GM18526 (cell line): ENCODE data around the gene PEX26.

Source experiments
- POLR2A ChIP-seq: IDR thresholded peaks from 3 replicates; pipeline ENCODE4 v1.6.1; 2011; ENCODE audit not compliant: insufficient read length; ENCODE audit errors: extremely low read depth

The PEX26 gene

GRCh38 chr22:18108187-18108586 lies 30.4 kb downstream of the PEX26 start:
- no peak for TF ChIP-seq POLR2A

DNA sequence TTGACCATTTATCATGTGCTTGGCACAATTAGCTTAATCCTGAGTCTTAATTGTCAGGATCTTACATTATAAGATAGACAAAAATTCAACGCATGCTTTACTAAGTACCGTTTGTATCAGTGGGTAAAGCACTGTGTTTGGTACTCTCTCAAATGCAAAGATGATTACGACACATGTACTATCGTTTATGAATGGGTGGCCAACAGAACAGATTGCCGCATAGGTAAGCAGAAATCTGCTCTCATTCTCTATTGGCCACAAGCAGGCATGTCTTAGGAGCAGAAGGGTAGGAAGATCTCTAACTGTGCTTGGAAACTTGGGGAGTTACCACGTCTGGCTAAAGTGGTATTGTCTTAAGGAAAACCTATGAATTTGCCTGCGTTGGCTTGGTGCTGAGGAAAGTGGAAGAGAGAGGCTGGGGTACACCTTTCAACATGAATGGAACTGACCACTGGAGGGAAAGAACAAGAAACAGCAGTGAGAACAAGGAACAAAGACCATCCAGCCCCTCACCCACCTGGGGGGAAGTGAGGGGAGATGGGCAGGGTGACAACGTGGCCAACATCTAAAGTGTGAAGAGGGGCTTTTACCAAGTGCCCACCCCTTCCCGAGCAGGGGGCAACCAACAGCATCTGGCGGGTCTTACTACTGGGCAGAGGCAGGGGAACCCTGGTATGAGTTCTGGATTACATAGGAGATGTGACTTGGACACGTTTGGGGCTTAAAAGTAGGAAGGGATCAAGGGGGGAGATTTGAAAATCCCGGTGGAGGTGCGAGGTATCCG lies 31.8 kb downstream of the PEX26 start:
- TF ChIP-seq POLR2A, result no peak

- no peak for TF ChIP-seq POLR2A
Measured at GRCh38 chr22:18110194-18110953, 32.6 kb downstream of the PEX26 start, which contains the start of gene TUBA8. TSS of gene TUBA8 (plus strand) at chr22:18110809. CDS start at chr22:18110866, 57 bp downstream.

GRCh38 chr22:18110954-18111758 lies 33.4 kb downstream of the PEX26 start:
- no peak for TF ChIP-seq POLR2A

DNA sequence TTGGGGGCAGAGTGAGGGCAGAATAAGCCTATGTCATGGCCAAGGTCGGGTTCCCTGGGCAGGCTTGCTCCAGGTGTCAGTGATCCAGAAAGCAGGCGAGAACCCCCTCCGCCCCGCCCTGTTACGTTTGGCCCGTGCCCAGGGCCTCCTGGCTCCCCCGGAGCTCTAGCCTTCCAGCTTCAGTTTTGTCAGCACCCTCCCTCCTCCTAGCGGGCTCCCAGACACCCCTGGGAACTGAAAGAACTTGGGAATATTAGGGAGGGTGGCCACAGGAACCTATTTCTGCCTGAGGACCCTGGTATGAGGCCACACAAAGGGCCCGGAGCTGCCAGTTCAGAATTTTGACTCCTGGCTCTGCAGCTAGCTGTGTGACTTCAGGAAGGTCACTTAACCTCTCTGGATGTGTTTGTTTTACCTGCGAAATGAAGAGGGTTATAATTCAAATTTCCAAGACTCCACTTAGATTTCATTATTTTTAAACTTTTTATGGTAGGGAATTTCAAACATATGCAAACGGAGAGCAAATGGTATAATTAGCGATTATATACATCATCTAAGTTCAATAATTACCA lies 34.1 kb downstream of the PEX26 start:
- TF ChIP-seq POLR2A, result no peak

DNA sequence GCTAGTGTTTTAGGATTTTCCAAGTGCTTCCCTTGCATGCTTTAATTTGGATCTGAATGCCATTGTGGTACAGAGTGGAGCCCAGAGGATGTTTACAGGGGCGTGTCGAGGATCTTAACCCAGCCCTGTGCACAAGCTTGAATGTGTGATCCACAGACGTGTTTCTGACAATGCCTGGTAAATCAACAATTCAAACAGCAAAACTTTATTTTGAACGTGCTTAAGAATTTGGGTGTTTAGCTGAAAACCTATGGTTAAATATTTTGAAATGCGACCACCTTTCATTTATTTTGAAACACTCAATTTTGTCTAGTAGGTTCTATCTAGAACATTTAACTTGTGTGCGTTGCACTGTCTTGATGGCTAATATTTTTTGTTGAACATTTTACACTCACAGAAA lies 34.6 kb downstream of the PEX26 start:
- TF ChIP-seq POLR2A, result no peak

GRCh38 chr22:18113680-18114394 lies 36.0 kb downstream of the PEX26 start:
- TF ChIP-seq POLR2A, result no peak

DNA sequence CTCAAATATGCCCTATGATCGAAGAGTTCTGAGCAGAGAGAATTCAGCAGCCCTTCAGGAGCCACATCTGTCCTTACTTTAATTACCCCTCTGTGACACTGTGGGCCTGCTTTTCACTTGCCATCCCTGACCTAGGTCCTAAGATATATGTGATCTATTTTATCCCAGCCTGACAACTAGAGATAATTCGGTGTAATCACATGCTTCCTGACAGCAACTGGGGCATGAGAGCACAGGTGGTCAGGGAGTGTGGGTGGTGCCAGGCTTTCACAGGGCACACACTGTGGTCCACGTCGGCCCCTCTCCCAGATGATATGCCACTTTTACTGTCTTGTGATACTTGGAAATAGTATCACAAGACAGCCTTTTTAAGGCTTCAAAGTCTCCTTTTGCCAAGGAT lies 36.7 kb downstream of the PEX26 start:
- no peak for TF ChIP-seq POLR2A

- TF ChIP-seq POLR2A, result no peak
Measured at GRCh38 chr22:18114976-18115652, 37.3 kb downstream of the PEX26 start.

DNA sequence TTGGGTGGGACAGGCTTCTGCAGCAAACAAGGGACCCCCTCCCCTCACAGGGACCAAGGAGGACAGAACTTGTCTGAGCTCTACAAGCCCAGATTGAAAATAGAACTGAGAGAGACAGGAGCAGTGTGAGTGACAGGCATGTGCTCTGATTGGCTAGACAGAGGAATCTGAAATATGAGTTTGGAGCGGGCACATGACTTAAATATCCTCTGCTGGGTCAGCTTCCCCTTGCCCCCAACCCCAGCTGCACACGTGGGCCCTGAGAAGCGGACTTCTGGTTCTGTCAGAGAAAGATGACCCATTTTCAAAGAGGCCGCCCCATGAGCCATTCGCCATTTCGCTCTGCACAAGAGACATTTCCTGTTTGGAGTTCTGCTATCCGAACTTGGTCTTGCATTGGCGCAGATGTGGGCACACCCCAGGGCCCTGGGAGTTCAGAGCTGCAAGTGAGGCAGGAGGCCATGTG lies 38.1 kb downstream of the PEX26 start:
- no peak for TF ChIP-seq POLR2A

DNA sequence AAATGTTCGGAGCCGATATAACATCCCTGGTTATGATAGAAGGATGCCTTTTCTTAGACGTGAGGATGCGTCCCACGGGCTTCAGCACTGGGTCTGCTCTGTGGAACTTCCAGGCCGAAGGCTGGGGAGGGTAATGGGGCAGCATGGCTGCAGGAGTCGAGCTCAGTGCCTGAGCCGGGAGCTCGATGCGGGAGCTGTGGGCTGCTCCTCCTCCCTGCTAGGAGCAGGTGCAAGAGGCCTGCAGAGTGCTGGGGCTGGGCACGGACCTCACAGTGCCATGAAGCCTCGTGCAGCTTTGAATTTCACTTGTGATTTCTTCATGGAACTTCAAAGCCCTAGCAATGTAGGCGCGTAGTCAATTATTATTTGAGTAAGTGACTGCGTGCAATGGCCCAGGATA lies 38.8 kb downstream of the PEX26 start:
- TF ChIP-seq POLR2A, result no peak

DNA sequence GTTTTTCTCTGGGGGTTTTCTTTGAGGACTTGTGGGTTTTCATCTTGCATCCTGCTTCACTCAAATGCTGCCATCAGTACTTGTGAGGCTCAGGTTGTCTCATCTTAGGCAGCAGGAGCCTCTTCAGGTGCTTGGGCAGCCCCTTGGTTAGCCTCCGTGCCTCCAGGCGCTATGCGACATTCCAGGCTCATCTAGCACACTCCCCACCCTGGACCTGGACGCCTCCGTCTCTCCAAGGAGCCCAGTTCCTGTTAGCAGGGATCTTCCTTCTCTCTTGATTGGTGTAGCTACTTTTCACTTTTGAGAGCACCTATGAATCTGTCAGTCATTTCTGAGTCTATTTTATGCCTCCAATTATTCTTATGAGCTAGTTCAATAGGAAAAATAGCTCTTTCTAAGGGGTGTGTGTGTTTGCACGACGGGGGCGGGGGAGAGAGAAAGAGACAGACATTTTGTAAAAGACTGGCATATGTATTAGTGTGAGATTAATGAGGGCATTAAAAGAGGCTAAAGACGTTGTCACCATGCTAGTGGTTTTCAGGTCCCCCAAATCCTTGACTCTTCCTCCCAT lies 40.6 kb downstream of the PEX26 start:
- no peak for TF ChIP-seq POLR2A

DNA sequence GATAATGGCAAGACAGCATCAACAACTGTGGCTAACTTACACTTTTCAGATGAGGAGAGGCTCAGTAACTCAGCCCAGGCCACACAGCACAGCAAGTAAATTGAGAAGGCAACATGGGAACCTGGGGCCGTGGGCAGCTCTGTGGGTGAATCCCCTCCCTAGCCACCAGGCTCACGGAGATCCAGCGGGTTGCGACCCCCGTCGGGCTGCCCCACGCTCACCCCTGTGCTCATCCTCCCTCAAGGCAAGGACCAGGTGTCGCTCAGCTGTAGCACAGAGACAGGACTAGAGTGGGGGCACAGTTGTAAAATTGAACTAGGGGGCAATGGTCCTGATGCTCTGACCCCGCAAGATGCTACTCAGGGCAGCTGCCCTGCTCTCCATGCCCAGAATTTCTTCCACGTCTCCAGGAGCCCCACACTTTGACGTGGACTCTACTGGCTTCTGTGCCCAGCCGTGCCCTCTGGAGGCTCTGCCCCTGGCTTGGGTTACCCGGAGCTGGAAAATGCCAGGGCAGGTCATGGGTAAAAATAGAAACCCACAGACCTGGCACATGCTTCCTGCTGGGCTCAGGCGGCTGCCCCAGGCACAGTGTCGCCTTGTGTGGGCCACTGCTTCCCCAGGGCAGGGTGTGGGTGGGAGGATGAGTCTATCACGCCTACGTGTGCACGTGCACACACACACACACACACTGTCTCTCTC lies 41.8 kb downstream of the PEX26 start:
- no peak for TF ChIP-seq POLR2A

DNA sequence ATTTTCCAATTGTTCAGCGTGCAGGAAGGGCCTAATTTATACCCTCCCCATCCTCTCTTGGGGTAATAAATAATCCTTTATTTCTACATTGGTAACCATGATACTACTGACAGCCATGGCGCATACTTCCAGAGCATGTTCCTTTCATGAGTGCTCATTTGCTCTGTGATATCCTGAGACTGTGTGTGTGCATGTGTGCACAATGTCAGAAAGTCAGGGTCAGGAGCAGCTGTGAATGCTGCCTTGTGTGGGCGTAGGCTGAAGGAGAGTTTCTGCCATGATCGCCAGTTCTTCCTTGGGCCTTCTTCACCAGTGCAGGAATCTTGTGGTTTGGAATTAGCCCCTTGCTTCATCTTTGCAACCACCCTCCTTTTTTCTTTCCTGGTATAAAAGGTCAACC lies 43.1 kb downstream of the PEX26 start:
- no peak for TF ChIP-seq POLR2A
